ENCODE results near the gene PCSK2. TPM values are rescaled to one million over a fixed set of nuclear protein-coding genes. Genes with fewer than 3 reads are reported as not detected.
A peak's percentile ranks its signal among the peaks of the same experiment; 100 is the strongest.

PCSK2 gene
- polyA plus RNA-seq, 1 experiment, result not detected

- H3K27ac ChIP-seq (ENCODE audit: low read depth, low read length), result no peak overlapping the region
- no peaks in the 10 kb centered on the region for H3K9me3 ChIP-seq (ENCODE audit: control insufficient read depth, insufficient read depth, low read length)
- ChIA-PET CTCF (interaction anchor here (0.6 kb wide), 1 partner anchor 436 kb away, joined by 3 read pairs; no protein-coding TSS in a partner anchor), POLR2A (no interaction called here)
- H3K4me3 ChIP-seq (ENCODE audit: low read depth, low read length), result no peak overlapping the region
- DNase-seq (ENCODE audit: low read depth, low spot score), result no peak
- no peak for TF ChIP-seq CTCF (IDR thresholded peaks at IDR 0.05; ENCODE audit: low read depth, low read length)
- H3K27me3 ChIP-seq (ENCODE audit: control insufficient read depth, insufficient read depth, low read length), result no peaks in the 10 kb centered on the region
Observed at GRCh38 chr20:17248224-17248623, 21.4 kb downstream of the PCSK2 start.

GRCh38 chr20:17262786-17263185, 35.9 kb downstream of the PCSK2 start:
- CTCF ChIA-PET, result interaction anchor here (0.5 to 1.9 kb wide), 2 partner anchors 17 to 461 kb away, joined by 3 to 4 read pairs; no protein-coding TSS in a partner anchor
- POLR2A ChIA-PET, result no interaction called here

GRCh38 chr20:17273717-17274116, 46.9 kb downstream of the PCSK2 start:
- CTCF ChIA-PET, result interaction anchor here (1.5 kb wide), 1 partner anchor 472 kb away, joined by 5 read pairs; no protein-coding TSS in a partner anchor

More at GRCh38 chr20:17262786-17263185, 35.9 kb downstream of the PCSK2 start:
- Histone ChIP-seq H3K9me3 (ENCODE audit: control insufficient read depth, insufficient read depth, low read length) (no peaks in the 10 kb centered on the region), H3K4me3 (ENCODE audit: low read depth, low read length) (no peak overlapping the region), H3K27me3 (ENCODE audit: control insufficient read depth, insufficient read depth, low read length) (no peaks in the 10 kb centered on the region), H3K27ac (ENCODE audit: low read depth, low read length) (no peak overlapping the region)
- DNase-seq (ENCODE audit: low read depth, low spot score), result no peak
- TF ChIP-seq CTCF (IDR thresholded peaks at IDR 0.05; ENCODE audit: low read depth, low read length), result no peak

GRCh38 chr20:17276101-17276500, 49.3 kb downstream of the PCSK2 start:
- DNase-seq (ENCODE audit: low read depth, low spot score), result no peak
- no peak overlapping the region for H3K4me3 ChIP-seq (ENCODE audit: low read depth, low read length)
- CTCF ChIA-PET, result no interaction called here
- no peaks in the 10 kb centered on the region for H3K27me3 ChIP-seq (ENCODE audit: control insufficient read depth, insufficient read depth, low read length)
- H3K27ac ChIP-seq (ENCODE audit: low read depth, low read length), result no peak overlapping the region
- POLR2A ChIA-PET, result no interaction called here
- no peak for TF ChIP-seq CTCF (IDR thresholded peaks at IDR 0.05; ENCODE audit: low read depth, low read length)
- H3K9me3 ChIP-seq (ENCODE audit: control insufficient read depth, insufficient read depth, low read length), result no peaks in the 10 kb centered on the region

More at GRCh38 chr20:17273717-17274116, 46.9 kb downstream of the PCSK2 start:
- H3K9me3 ChIP-seq (ENCODE audit: control insufficient read depth, insufficient read depth, low read length), result no peaks in the 10 kb centered on the region
- no peaks in the 10 kb centered on the region for H3K27me3 ChIP-seq (ENCODE audit: control insufficient read depth, insufficient read depth, low read length)
- no peak for DNase-seq (ENCODE audit: low read depth, low spot score)
- TF ChIP-seq CTCF (IDR thresholded peaks at IDR 0.05; ENCODE audit: low read depth, low read length), result no peak
- POLR2A ChIA-PET, result no interaction called here
- H3K27ac ChIP-seq (ENCODE audit: low read depth, low read length), result no peak overlapping the region
- H3K4me3 ChIP-seq (ENCODE audit: low read depth, low read length), result no peak overlapping the region

GRCh38 chr20:17281478-17281877, 54.6 kb downstream of the PCSK2 start:
- Histone ChIP-seq H3K4me3 (ENCODE audit: low read depth, low read length) (no peak overlapping the region), H3K9me3 (ENCODE audit: control insufficient read depth, insufficient read depth, low read length) (no peaks in the 10 kb centered on the region), H3K27me3 (ENCODE audit: control insufficient read depth, insufficient read depth, low read length) (no peaks in the 10 kb centered on the region), H3K27ac (ENCODE audit: low read depth, low read length) (no peak overlapping the region)
- DNase-seq (ENCODE audit: low read depth, low spot score), result no peak
- ChIA-PET POLR2A (no interaction called here), CTCF (interaction anchor here (1.3 to 3.7 kb wide), 4 partner anchors 150 to 479 kb away, joined by 3 to 15 read pairs (median 10); no protein-coding TSS in a partner anchor)
- peak; percentile 49 for TF ChIP-seq CTCF (IDR thresholded peaks at IDR 0.05; ENCODE audit: low read depth, low read length)
